Breast epithelium (tissue), 3 donors: ENCODE results near the gene ZNF653.

Experiments
- CTCF ChIP-seq, 3 donors: fragments of 450-650 bp; IDR thresholded peaks; one replicate each; pipeline ENCODE4 v1.5.1; 2016 to 2017; ENCODE audit warnings: antibody characterized with exemption in 3 of 3, mild to moderate bottlenecking in 3 of 3, moderate library complexity in 3 of 3
- POLR2A ChIP-seq: fragments of 450-650 bp; IDR thresholded peaks from one replicate; pipeline ENCODE4 v1.6.1; 2016; ENCODE audit warnings: antibody characterized with exemption, mild to moderate bottlenecking, moderate library complexity
- POLR2AphosphoS5 ChIP-seq, 3 donors: sonication (generic); formaldehyde crosslinking; IDR thresholded peaks; one replicate each; pipeline ENCODE4 v1.6.1; 2017; ENCODE audit warnings: antibody characterized with exemption in 3 of 3

- TF ChIP-seq CTCF (IDR thresholded peaks at IDR 0.05): peak; percentile 61 to 83 (median 80)
- peak; percentile 38 to 65 (median 42) for TF ChIP-seq POLR2AphosphoS5 (IDR thresholded peaks at IDR 0.05)
- TF ChIP-seq POLR2A: no peak
Observed at GRCh38 chr19:11535792-11536595, 30.4 kb upstream of the ZNF653 start.
